G401 (cell line): ENCODE results near the gene BARHL1. TPM values are rescaled to one million over a fixed set of nuclear protein-coding genes. Genes with fewer than 3 reads are reported as not detected.

Experiments
- DNase-seq: peaks from one replicate; pipeline ENCODE4 v3.0.0-alpha.2; 2015; ENCODE audit warnings: low spot score
- in situ Hi-C: cut with HindIII; loops from 2 replicates; pipeline ENCODE4 v1.10.0; 2016; ENCODE audit warnings: low sequenced_read_pairs, mixed read lengths
- total RNA-seq: library from RNA; depleted of rRNA; stranded (reverse); fragments of >200 nt; shearing (Covaris generic); gene quantifications from 2 replicates; pipeline ENCODE4 v1.2.3, GENCODE V29; 2014

BARHL1 gene
- total RNA-seq, 1 experiment from 2014 or later, result not detected

- peak; percentile 49 for DNase-seq
- in situ Hi-C loops, result no loop called here
Observed at GRCh38 chr9:132584601-132585560, 2.5 kb downstream of the BARHL1 start.

DNA sequence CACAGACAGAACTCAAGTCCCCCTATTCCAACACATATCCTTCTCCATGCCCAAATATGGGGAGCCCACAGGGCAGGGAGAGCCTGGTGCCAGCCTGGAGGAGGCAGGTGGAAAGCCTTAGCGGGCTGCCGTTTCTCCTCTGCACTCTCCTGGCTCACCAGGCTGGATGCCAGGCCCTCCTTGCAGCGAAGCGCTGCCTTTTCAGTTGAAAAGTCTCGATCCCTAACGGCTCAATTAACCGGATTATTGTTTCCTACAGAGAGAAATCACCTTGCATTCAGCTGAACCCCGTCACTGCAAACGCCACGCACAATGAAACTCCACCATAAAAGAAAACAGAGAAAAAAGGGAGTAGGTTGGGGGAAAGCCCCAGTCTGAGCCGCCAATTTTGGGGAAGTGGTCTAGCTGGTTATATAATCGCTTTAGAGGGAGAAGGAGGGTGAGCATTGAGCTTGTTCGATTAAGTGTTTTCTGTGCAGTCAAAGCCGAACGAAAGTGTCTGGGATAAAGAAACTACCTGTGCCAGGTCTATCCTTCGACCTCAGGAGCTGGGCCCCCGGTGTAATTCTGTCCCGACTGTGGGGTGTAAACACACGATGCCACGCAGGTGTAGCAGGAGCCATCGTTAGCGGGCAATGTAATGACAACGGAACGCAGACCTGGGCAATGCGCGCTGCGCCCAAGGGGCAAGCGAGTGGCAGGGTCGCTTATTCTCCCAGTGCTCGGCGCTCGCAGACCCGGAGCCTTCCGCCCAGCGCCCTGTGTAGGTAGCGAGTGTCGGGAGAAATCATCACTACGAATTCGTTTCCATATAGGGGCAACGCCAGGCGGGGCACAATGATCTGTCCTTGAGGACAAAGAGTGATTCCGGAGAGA is 3.8 kb downstream of the BARHL1 start:
- DNase-seq, result peak; percentile 68
- in situ Hi-C loops, result no loop called here

- in situ Hi-C loops, result no loop called here
- DNase-seq, result peak; percentile 31
Observed at GRCh38 chr9:132586830-132587591, 4.6 kb downstream of the BARHL1 start.

DNA sequence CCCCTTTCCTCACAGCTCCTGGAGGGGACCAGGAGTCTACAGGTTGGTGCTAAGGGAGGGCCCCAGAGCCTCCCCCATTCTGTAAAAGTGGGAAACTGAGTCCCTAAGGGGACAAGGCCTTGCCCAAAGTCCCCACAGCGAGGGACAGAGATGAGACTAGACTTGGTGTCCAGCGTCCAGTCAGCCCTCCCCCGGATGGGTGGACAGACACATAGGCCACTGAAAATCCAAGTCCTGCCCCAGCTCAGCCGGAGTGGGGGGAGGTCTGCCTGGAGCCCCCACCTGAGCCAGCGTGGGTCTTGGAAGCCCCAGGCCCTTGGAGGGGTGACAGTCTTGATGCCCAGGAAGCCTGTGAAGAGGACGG is 5.2 kb downstream of the BARHL1 start:
- no peak for DNase-seq
- in situ Hi-C loops, result no loop called here

GRCh38 chr9:132588098-132588497 is 5.7 kb downstream of the BARHL1 start:
- peak; percentile 44 for DNase-seq
- in situ Hi-C loops, result no loop called here

DNA sequence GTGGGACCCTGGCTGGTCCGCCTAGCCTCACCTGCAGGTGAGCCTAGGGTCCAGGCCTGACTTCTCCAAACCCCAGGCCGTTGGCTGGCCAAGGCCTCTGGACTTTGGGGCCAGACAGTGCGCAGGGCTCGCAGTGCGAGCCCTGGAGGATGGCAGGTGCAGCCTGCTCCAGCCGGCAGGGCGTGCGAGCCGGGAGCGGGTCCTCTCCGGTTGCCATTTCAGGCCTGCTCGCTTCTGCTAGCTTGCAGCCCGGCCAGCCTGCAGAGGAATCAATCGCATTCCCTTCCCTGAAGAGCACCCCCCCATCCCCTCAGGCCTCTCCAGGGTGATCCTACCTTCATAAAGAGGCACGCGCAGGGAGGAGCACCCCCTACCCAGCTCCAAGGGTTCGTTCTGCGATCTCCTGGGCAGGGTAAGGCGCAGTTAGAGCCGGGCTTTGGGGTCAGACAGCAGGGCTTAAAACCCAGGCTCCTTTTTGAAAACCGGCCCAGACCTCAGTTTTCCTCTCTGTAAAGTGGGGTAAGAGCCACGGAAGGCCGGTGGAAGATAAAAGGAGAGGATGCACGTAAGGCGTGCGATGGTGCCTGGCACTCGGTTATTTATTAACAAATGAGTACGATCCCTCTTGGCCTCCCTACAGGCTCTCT is 6.2 kb downstream of the BARHL1 start:
- DNase-seq, result peak; percentile 48
- in situ Hi-C loops, result no loop called here

DNA sequence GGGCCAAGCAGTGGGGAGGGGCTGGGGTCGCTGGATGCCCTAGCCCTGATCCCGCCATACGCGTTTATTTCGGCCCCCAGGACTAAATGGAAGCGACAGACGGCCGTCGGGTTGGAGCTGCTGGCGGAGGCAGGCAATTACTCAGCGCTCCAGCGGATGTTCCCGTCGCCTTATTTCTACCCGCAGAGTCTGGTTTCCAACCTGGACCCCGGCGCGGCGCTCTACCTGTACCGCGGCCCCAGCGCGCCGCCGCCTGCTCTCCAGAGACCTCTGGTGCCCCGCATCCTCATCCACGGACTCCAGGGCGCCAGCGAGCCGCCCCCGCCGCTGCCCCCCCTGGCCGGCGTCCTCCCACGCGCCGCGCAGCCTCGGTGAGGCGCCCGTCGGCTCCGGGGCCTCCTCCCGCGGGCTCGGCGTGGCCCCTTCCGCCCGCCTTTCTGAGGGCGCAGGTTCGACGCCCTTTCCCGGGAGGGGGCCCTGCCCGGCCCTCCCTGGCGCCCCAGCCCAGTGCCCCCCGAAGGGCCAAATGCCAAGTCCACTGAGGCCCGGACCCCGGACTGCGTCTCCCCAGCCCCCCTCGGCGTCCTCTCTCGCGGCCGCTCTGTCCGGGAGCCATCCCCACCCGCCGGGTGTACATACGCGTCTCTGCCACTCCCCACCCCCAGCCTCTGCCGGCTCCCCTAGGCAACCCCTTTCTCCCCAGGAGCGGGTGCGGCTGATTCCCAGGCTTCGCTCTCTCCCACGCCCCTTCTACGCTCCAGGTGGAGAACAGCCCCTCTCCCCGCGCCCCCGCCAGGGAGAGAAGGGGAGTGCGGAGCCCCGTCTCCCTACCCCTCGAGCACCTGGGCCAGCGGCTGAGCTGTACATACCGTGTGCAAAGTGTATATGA is 7.0 kb downstream of the BARHL1 start:
- in situ Hi-C loops, result no loop called here
- DNase-seq, result no peak

GRCh38 chr9:132590037-132590317 is 7.6 kb downstream of the BARHL1 start:
- in situ Hi-C loops, result no loop called here
- no peak for DNase-seq

DNA sequence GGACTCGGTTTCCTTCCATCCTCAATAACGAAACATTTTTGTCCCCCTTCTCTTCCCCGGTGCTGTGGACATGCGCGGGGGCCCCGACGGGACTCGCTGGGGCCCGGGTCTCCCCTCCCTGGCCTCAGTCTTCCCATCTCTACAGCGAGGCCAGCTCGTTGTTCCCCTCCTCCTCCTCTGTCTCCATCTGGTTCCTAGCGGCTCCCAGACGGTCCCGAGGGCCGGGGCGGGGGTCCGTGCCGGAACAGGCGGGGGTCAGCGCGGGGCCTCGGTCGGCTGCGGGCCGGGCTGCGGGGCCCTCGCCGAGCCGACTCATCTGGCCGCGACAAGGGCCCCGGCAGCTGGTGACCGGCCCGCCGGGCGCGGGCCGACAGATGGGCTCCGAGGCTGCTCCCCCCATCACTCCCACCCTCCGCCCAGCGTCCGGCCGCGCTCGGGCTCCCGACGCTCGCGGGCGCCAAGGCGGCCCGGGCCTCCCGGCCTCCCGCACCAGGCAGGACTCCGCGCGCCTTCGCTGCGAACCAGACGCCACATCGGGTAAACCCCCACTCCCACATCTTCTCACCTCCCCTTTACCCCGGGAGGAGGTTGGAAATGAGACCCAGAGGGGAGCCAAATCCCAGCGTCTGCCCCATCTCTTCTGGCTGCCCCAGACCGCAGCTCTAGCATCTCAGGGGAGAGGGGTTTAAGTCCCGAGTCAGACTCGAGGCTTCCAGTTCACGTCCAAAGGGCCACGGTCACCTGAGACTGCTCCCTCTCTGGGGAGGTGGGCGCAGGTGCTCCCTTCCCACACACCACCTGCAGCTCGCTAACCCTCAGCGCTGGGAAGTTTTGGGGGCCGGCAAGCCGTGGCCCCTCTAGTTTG is 8.1 kb downstream of the BARHL1 start:
- DNase-seq, result peak; percentile 26
- in situ Hi-C loops, result no loop called here

- in situ Hi-C loops, result no loop called here
- no peak for DNase-seq
Observed at GRCh38 chr9:132591244-132591643, 8.8 kb downstream of the BARHL1 start.

GRCh38 chr9:132591751-132592314 is 9.4 kb downstream of the BARHL1 start:
- DNase-seq, result no peak
- in situ Hi-C loops, result no loop called here

DNA sequence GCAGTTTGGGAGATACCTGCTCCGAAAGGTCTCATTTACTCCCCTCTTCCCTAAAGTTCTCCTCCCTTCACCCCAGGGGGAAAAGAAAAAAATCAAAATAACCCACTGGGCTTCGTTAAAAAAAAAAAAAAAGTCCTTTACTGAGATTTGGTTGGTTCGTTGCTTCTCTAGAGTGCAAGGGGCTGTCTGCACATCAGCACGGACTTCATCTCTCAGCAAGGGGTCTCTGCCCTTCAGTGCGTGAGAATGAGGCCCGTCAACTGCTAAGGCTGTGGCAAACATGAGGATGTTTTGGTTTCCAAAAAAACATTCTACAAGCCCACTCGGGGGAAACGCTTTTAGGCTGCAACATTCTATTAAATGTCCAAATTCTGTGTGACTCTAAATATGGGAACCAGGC is 10.0 kb downstream of the BARHL1 start:
- in situ Hi-C loops, result no loop called here
- no peak for DNase-seq

GRCh38 chr9:132594412-132594811 is 12.0 kb downstream of the BARHL1 start:
- no peak for DNase-seq
- in situ Hi-C loops, result no loop called here

- no peak for DNase-seq
- in situ Hi-C loops, result no loop called here
Observed at GRCh38 chr9:132595319-132595718, 12.9 kb downstream of the BARHL1 start.

- no peak for DNase-seq
- in situ Hi-C loops, result no loop called here
Observed at GRCh38 chr9:132596200-132596599, 13.8 kb downstream of the BARHL1 start.

DNA sequence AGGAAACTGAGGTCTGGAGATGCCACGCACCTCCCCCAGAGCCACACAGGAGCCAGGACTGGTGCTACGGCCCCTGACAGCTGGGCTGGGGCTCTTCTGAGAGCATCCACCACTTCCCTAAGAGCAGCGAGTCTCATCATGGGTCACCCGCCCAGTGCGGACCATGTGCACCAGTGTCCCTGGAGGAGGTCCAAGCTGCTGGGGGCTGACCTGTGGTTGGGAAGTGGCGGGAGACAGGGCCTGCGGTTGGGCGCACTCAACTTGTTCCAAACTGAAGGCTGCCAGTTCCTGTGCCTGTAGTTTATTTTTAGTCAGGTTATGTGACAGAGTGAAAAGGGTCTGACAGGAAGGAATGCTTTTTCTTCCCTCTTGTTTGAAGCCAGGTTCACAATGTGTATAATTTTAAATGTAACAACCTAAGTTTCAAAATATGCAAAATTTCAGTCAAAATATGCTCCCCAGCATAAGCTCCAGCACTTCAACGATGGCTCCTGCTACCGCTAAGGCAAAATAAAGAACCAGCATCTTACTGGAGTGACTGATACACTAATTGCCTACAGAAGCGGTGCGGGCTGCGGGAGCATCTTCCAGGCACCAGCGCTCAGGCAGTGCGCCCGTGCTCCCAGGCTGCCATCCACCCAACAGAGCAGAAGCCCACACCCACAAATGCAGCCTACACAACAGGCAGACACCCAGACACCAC is 14.8 kb downstream of the BARHL1 start:
- in situ Hi-C loops, result no loop called here
- peak; percentile 62 for DNase-seq
